Hypothalamus (tissue), 51 donors: Measurements from ENCODE around the gene TRPM6.

ENCODE experiments used
- DNase-seq, 51 donors: peaks; one replicate each; lab custom pipeline; 2025; lab: John Stamatoyannopoulos, UW

The TRPM6 gene

GRCh38 chr9:74724317-74724716 lies 163.4 kb downstream of the TRPM6 start:
- no peak for DNase-seq

GRCh38 chr9:74721696-74722660 lies 165.7 kb downstream of the TRPM6 start:
- no peak for DNase-seq

- DNase-seq: no peak
Observed at GRCh38 chr9:74719306-74719705, 168.4 kb downstream of the TRPM6 start.

GRCh38 chr9:74718709-74719108 lies 169.0 kb downstream of the TRPM6 start:
- no peak for DNase-seq

GRCh38 chr9:74711341-74711740 lies 176.4 kb downstream of the TRPM6 start:
- no peak for DNase-seq

- no peak for DNase-seq
Observed at GRCh38 chr9:74697535-74697934, 190.2 kb downstream of the TRPM6 start.

- no peak for DNase-seq
Observed at GRCh38 chr9:74696520-74696919, 191.2 kb downstream of the TRPM6 start.

GRCh38 chr9:74691058-74691457 lies 196.7 kb downstream of the TRPM6 start:
- DNase-seq: no peak

GRCh38 chr9:74683322-74683721 lies 204.4 kb downstream of the TRPM6 start:
- no peak for DNase-seq

- no peak for DNase-seq
Observed at GRCh38 chr9:74681906-74682305, 205.8 kb downstream of the TRPM6 start.

- no peak for DNase-seq
Observed at GRCh38 chr9:74674077-74674476, 213.6 kb downstream of the TRPM6 start.
